DND-41 (cell line): ENCODE measurements around the gene TCF4.

Experiments
- CTCF ChIP-seq: IDR thresholded peaks from 2 replicates; pipeline ENCODE4 v1.5.1; 2012; ENCODE audit warnings: borderline replicate concordance, low read length, moderate library complexity, mild to moderate bottlenecking; ENCODE audit not compliant: poor library complexity, severe bottlenecking; ENCODE audit errors: extremely low read depth
- EZH2 ChIP-seq: IDR thresholded peaks from 3 replicates; pipeline ENCODE4 v1.6.1; 2012; ENCODE audit warnings: borderline replicate concordance, low read depth, mild to moderate bottlenecking, moderate library complexity, low read length, inconsistent platforms; ENCODE audit not compliant: severe bottlenecking

- TF ChIP-seq EZH2 (no peak), CTCF (no peak)
These were observed 366.4 kb downstream of the TCF4 start for GRCh38 chr18:55221622-55222021.
